ENCODE data around the gene PUM1. TPM values are rescaled to one million over a fixed set of nuclear protein-coding genes. Genes with fewer than 3 reads are reported as not detected.

Gene PUM1
- total and polyA plus RNA-seq, 4 donors: 18.1 to 49.2 (median 30.2) TPM

DNA sequence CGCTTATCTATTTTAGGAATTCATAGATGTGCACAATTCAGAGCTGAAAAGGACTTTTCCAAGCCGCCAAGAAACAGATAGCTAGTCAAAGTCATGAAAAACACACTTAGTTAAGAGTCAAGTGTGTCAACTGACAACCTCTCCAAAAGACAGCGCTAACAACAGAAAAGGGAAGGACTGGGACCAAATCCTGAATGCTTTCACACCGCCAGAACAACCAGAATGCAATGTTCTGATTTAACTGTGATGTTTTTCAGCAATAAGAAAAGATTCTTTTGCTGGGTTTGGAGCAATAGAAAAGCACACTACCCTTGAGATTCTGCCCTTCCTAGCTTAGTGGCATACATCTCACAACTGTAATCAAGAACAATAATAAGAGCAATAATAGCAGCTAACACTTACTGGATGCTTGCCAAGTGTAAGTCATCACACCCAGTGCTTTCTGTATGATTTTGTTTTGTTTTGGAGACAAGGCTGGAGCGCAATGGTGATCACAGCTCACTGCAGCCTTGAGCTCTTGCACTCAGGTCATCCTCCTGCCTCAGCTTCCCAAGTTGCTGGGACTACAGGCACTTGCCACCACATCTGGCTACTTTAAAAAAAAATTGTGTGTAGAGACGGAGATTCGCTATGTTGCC is 123.1 kb downstream of the PUM1 start (continued):
- TF ChIP-seq, protein P1, sequence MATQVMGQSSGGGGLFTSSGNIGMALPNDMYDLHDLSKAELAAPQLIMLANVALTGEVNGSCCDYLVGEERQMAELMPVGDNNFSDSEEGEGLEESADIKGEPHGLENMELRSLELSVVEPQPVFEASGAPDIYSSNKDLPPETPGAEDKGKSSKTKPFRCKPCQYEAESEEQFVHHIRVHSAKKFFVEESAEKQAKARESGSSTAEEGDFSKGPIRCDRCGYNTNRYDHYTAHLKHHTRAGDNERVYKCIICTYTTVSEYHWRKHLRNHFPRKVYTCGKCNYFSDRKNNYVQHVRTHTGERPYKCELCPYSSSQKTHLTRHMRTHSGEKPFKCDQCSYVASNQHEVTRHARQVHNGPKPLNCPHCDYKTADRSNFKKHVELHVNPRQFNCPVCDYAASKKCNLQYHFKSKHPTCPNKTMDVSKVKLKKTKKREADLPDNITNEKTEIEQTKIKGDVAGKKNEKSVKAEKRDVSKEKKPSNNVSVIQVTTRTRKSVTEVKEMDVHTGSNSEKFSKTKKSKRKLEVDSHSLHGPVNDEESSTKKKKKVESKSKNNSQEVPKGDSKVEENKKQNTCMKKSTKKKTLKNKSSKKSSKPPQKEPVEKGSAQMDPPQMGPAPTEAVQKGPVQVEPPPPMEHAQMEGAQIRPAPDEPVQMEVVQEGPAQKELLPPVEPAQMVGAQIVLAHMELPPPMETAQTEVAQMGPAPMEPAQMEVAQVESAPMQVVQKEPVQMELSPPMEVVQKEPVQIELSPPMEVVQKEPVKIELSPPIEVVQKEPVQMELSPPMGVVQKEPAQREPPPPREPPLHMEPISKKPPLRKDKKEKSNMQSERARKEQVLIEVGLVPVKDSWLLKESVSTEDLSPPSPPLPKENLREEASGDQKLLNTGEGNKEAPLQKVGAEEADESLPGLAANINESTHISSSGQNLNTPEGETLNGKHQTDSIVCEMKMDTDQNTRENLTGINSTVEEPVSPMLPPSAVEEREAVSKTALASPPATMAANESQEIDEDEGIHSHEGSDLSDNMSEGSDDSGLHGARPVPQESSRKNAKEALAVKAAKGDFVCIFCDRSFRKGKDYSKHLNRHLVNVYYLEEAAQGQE (IDR thresholded peaks at IDR 0.05): no peak
- TF ChIP-seq JUND (IDR thresholded peaks at IDR 0.05) (no peak), HNF4G (IDR thresholded peaks at IDR 0.05) (no peak), EGR1 (IDR thresholded peaks at IDR 0.05; ENCODE audit: low read depth in 2 of 2) (no peak), YY1 (IDR thresholded peaks at IDR 0.05) (no peak)

DNA sequence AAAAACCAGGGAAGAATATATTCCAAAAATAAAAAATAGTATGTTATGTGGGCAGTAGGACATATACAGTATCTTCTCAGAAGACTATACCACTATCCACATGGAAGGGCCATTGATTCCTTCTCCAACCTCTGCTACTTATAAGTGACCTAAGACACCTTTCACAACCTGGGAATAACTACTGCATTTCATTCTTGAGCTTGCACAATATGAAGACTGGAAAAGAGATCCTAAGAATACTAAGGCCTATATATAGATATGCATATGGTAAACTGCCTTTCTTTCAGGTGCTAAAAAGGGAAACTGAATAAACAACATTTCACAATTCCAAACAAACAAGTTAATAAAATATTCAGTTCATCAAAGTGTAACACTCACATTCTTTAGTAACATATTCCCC is 125.0 kb downstream of the PUM1 start:
- H3K27ac ChIP-seq (ENCODE audit: low read depth in 1 of 2, low read length in 2 of 2): no peak overlapping the region
- H3K9me3 ChIP-seq (ENCODE audit: control insufficient read depth in 4 of 4, low read length in 3 of 4): no peaks in the 10 kb centered on the region
- no peak overlapping the region for H3K4me3 ChIP-seq (ENCODE audit: low read depth in 1 of 3, low read length in 3 of 3)
- DNase-seq (ENCODE audit: low spot score): no peak
- H3K36me3 ChIP-seq (ENCODE audit: control insufficient read depth in 4 of 4, insufficient read depth in 3 of 4, low read depth in 1 of 4, low read length in 3 of 4): peaks cover 10 to 57% (median 50%) of the 10 kb centered on the region in 4 donors
- TF ChIP-seq, protein P2, sequence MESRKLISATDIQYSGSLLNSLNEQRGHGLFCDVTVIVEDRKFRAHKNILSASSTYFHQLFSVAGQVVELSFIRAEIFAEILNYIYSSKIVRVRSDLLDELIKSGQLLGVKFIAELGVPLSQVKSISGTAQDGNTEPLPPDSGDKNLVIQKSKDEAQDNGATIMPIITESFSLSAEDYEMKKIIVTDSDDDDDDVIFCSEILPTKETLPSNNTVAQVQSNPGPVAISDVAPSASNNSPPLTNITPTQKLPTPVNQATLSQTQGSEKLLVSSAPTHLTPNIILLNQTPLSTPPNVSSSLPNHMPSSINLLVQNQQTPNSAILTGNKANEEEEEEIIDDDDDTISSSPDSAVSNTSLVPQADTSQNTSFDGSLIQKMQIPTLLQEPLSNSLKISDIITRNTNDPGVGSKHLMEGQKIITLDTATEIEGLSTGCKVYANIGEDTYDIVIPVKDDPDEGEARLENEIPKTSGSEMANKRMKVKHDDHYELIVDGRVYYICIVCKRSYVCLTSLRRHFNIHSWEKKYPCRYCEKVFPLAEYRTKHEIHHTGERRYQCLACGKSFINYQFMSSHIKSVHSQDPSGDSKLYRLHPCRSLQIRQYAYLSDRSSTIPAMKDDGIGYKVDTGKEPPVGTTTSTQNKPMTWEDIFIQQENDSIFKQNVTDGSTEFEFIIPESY (IDR thresholded peaks at IDR 0.05): no peak
- peaks cover 0 to 5% (median 0%) of the 10 kb centered on the region in 4 donors for H3K4me1 ChIP-seq (ENCODE audit: control insufficient read depth in 4 of 4, insufficient read depth in 4 of 4, low read length in 3 of 4)
- H3K27me3 ChIP-seq (ENCODE audit: control insufficient read depth in 4 of 4, insufficient read depth in 4 of 4, low read length in 3 of 4): no peaks in the 10 kb centered on the region
- no peak overlapping the region for H3K9ac ChIP-seq (ENCODE audit: low read depth in 1 of 2, low read length in 2 of 2)

DNA sequence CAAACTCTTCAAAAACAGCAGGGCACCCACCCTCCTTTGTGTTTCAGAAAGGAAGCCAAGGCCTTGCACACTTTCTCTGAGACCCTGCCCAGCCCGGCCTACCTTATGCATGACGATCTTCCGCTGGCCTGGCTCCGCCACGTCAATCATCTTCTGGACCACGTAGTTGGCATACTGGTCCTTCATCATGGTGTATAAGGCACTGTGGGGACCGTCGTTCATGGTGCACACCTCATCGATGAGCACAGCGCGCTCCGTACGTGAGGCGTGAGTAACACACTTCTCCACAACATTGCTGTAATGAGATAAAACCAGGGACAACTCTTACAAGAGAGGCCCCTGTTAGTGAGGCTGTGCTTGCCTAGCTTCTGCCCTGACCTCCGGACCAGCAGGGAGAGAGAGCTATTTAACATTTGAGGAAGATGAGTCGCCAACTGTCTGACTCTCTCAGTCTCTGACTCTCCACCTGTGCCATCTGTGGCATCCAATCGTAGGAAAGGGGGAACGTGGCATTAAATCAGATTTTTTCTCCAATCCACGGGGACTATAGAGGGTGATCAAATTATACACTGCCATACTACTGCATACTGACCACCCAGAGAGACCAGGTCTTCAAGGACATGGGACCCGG is 128.9 kb downstream of the PUM1 start:
- Histone ChIP-seq H3K9me3 (ENCODE audit: control insufficient read depth in 4 of 4, low read length in 3 of 4) (no peaks in the 10 kb centered on the region), H3K27ac (ENCODE audit: low read depth in 1 of 2, low read length in 2 of 2) (no peak overlapping the region), H3K27me3 (ENCODE audit: control insufficient read depth in 4 of 4, insufficient read depth in 4 of 4, low read length in 3 of 4) (no peaks in the 10 kb centered on the region), H3K36me3 (ENCODE audit: control insufficient read depth in 4 of 4, insufficient read depth in 3 of 4, low read depth in 1 of 4, low read length in 3 of 4) (peaks cover 7 to 57% (median 47%) of the 10 kb centered on the region in 4 donors), H3K4me3 (ENCODE audit: low read depth in 1 of 3, low read length in 3 of 3) (no peak overlapping the region), H3K4me1 (ENCODE audit: control insufficient read depth in 4 of 4, insufficient read depth in 4 of 4, low read length in 3 of 4) (peaks cover 0 to 3% (median 0%) of the 10 kb centered on the region in 4 donors), H3K9ac (ENCODE audit: low read depth in 1 of 2, low read length in 2 of 2) (no peak overlapping the region)
- 95% methylated on average over 20 of the region's 20 CpGs for WGBS
- TF ChIP-seq EGR1 (IDR thresholded peaks at IDR 0.05; ENCODE audit: low read depth in 2 of 2): no peak
- TF ChIP-seq, protein P3, sequence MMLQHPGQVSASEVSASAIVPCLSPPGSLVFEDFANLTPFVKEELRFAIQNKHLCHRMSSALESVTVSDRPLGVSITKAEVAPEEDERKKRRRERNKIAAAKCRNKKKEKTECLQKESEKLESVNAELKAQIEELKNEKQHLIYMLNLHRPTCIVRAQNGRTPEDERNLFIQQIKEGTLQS (IDR thresholded peaks at IDR 0.05): no peak
- TF ChIP-seq RXRA (IDR thresholded peaks at IDR 0.05): no peak
- no peak for TF ChIP-seq TAF1 (conservative IDR thresholded peaks at IDR 0.05)
- TF ChIP-seq RAD21 (IDR thresholded peaks at IDR 0.05): no peak
- TF ChIP-seq HNF4A (conservative IDR thresholded peaks at IDR 0.05): no peak
- no peak for TF ChIP-seq YY1 (IDR thresholded peaks at IDR 0.05)
- TF ChIP-seq, protein P4, sequence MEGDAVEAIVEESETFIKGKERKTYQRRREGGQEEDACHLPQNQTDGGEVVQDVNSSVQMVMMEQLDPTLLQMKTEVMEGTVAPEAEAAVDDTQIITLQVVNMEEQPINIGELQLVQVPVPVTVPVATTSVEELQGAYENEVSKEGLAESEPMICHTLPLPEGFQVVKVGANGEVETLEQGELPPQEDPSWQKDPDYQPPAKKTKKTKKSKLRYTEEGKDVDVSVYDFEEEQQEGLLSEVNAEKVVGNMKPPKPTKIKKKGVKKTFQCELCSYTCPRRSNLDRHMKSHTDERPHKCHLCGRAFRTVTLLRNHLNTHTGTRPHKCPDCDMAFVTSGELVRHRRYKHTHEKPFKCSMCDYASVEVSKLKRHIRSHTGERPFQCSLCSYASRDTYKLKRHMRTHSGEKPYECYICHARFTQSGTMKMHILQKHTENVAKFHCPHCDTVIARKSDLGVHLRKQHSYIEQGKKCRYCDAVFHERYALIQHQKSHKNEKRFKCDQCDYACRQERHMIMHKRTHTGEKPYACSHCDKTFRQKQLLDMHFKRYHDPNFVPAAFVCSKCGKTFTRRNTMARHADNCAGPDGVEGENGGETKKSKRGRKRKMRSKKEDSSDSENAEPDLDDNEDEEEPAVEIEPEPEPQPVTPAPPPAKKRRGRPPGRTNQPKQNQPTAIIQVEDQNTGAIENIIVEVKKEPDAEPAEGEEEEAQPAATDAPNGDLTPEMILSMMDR (IDR thresholded peaks at IDR 0.05; ENCODE audit: low read depth, low read length, missing input control): no peak
- TF ChIP-seq, protein P1 (IDR thresholded peaks at IDR 0.05): no peak
- no peak for TF ChIP-seq JUND (IDR thresholded peaks at IDR 0.05)
- TF ChIP-seq, protein P5, sequence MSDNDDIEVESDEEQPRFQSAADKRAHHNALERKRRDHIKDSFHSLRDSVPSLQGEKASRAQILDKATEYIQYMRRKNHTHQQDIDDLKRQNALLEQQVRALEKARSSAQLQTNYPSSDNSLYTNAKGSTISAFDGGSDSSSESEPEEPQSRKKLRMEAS (IDR thresholded peaks at IDR 0.05): no peak
- TF ChIP-seq, protein P2 (IDR thresholded peaks at IDR 0.05): no peak
- no peak for TF ChIP-seq NR2F2 (IDR thresholded peaks at IDR 0.05)
- no peak for DNase-seq (ENCODE audit: low spot score)
